AG09319 (cell line): ENCODE measurements around the gene BMP8B.

ENCODE experiments used
- DNase-seq: peaks from one replicate; pipeline ENCODE4 v3.0.0-alpha.2; 2010; ENCODE audit warnings: low read depth; ENCODE audit errors: extremely low read depth
- CTCF ChIP-seq: IDR thresholded peaks from 2 replicates; pipeline ENCODE4 v1.5.1; 2011; ENCODE audit warnings: low read depth, mild to moderate bottlenecking, inconsistent platforms, low read length, moderate library complexity

BMP8B gene

GRCh38 chr1:39721664-39722063 lies 67.0 kb downstream of the BMP8B start:
- DNase-seq = no peak
- no peak for TF ChIP-seq CTCF

DNA sequence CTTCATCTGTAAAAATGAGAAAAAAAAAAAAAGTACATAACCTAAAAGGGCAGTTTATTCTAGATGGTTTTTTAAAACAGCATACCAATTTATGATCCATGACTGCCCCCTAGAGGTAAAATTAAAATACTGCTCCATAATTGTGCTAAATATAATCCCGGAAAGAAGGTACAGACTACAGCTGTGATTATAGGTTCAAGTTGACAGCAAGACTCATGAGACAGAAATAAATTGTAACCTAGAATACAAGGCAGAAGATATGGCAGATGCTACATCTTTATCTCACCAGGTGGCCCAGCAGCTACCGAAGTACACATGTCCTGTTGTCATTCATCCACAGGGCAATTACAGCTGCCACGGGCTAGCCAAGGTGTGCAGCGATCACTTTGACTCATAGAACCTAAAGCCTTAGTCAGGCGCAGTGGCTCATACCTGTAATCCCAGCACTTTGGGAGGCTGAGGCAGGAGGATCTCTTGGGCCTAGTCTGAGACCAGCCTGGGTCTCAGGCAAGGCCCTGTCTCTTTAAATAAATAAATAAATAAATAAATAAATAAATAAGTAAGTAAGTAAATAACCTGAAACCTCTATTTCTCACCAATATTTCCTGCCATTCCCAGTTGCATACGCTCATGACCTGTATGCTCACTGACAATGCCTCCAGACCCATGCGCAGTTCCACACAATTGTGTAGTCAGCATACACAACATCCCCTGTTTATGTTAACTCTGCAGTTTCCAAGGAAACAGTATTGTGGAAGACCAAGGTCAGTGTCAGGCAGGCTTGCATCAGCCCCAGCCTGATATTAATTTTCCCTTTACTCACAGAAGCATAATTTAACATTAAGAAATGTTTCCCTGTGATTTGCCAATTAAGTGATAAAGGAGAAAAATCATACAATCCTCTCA lies 68.3 kb downstream of the BMP8B start:
- TF ChIP-seq CTCF = peak; percentile 44
- peak; percentile 24 for DNase-seq

- TF ChIP-seq CTCF = no peak
- DNase-seq = no peak
Measured at GRCh38 chr1:39717809-39718208, 70.9 kb downstream of the BMP8B start.

DNA sequence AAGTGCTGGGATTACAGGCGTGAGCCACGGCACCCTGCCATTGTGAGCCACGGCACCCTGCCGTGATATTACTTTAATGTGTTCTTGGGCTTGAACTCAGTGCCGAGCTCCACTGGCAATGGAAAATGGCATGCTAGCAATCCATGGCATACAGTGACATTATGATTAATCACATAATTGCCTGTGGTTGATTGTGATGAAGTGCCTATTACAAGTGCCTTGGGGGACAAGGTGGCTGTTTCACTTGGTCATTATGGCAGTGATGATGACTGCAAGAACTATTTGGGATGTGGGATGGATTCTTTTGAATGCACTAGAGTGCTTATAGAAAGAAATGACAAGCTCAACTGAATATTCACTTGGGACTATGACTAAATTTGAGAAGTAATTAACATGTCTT lies 75.1 kb downstream of the BMP8B start:
- no peak for TF ChIP-seq CTCF
- DNase-seq = no peak

GRCh38 chr1:39711966-39712340 lies 76.7 kb downstream of the BMP8B start:
- no peak for TF ChIP-seq CTCF
- DNase-seq = no peak

GRCh38 chr1:39711104-39711965 lies 77.3 kb downstream of the BMP8B start:
- TF ChIP-seq CTCF = no peak
- DNase-seq = no peak

GRCh38 chr1:39707506-39707905 lies 81.2 kb downstream of the BMP8B start:
- no peak for DNase-seq
- no peak for TF ChIP-seq CTCF
